Astrocyte of the cerebellum (primary cell): ENCODE measurements around the gene BRD1.

Experiments
- DNase-seq: peaks from one replicate; pipeline ENCODE4 v3.0.0-alpha.2; 2011; ENCODE audit warnings: low read depth
- H3K4me3 ChIP-seq: 2 replicates; pipeline ENCODE4 v1.5.1; 2011; ENCODE audit warnings: mild to moderate bottlenecking, low read depth, low read length, moderate library complexity
- CTCF ChIP-seq: IDR thresholded peaks from 2 replicates; pipeline ENCODE4 v1.5.1; 2012; ENCODE audit warnings: low read length, low read depth, moderate library complexity, mild to moderate bottlenecking; ENCODE audit errors: missing control alignments
- in situ Hi-C: cut with HindIII; loops from 2 replicates; pipeline ENCODE4 v1.10.0; 2017; ENCODE audit warnings: low sequenced_read_pairs

Gene BRD1

GRCh38 chr22:49774046-49774445 lies 53.6 kb downstream of the BRD1 start:
- in situ Hi-C loops, result no loop called here
- H3K4me3 ChIP-seq, result no peak overlapping the region
- TF ChIP-seq CTCF, result no peak
- no peak for DNase-seq

DNA sequence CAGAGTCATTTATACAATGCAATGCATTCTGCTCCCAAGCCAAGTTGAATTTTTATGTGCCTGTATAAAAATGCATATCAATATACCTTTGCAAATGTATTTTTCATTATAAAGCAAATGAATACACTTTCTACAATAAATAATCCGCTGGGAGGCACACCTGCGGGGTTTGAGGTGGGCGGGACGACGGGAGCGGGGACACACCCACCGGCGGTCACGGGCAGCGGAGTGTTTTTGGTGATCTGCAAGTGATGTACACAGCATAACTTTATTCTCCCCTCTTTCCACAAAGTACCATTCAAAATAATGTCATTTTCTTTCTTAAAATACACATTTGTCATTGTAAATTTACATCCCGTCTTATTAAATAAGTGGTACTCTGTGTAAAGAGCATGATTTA lies 54.1 kb downstream of the BRD1 start:
- DNase-seq, result no peak
- TF ChIP-seq CTCF, result no peak
- H3K4me3 ChIP-seq, result no peak overlapping the region
- in situ Hi-C loops, result no loop called here

- no peak overlapping the region for H3K4me3 ChIP-seq
- in situ Hi-C loops, result no loop called here
- no peak for TF ChIP-seq CTCF
- DNase-seq, result no peak
Measured at GRCh38 chr22:49772692-49773091, 55.0 kb downstream of the BRD1 start.

- no peak for DNase-seq
- H3K4me3 ChIP-seq, result no peak overlapping the region
- in situ Hi-C loops, result no loop called here
- no peak for TF ChIP-seq CTCF
Measured at GRCh38 chr22:49771266-49772065, 56.2 kb downstream of the BRD1 start.

DNA sequence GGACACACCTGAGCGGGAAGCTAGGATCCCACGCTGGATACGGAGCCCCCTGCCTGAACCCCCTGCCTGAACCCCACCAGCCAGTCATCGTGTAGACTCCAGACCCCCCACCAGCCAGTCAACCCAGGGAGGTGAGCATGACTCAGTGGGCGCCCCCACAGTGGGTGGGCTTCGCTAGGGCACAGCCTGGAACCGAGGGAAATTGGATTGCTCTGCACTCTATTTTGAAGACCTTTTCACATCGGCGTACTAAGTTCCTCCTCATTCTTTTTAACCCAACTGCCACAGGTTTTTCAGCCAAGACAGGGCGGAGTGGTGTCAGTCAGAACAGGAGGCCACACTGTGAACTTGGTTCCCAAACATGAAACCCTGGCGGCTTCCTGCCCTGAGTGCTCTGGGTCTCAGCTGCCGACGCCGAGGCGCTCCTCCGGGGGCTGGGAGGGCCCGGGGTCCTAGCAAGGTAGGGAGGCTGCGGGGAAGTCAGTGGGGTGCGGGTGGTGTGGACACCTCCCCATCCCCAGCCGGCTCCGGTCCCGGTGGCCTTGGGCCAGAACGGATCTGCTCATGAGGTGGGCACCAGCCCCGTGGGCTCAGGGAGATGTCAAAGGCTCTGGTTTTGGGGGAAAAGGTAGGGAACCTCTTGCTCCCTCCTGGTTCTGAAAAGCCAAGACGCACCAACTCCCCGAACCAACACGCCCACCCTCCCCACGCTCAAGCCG lies 57.0 kb downstream of the BRD1 start:
- in situ Hi-C loops, result no loop called here
- TF ChIP-seq CTCF, result no peak
- no peak overlapping the region for H3K4me3 ChIP-seq
- no peak for DNase-seq

GRCh38 chr22:49769691-49770546 lies 57.8 kb downstream of the BRD1 start:
- DNase-seq, result no peak
- TF ChIP-seq CTCF, result no peak
- no peak overlapping the region for H3K4me3 ChIP-seq
- in situ Hi-C loops, result no loop called here
